ENCODE measurements around the gene R3HDML.
A peak's percentile ranks its signal among the peaks of the same experiment; 100 is the strongest.

R3HDML gene

GRCh38 chr20:44355498-44356352, 18.9 kb downstream of the R3HDML start, which contains the start of gene HNF4A:
TSS of gene HNF4A (plus strand) at chr20:44355699. CDS start at chr20:44355805, 106 bp downstream.
- no peaks in the 10 kb centered on the region for H3K4me1 ChIP-seq
- intact Hi-C loops (cut with DNase I; ENCODE audit: low total_unique reads), result no loop called here
- H3K4me3 ChIP-seq, result no peak within 1 kb of the TSS
- TF ChIP-seq CTCF (IDR thresholded peaks at IDR 0.05), result no peak
- DNase-seq, result peak in 1 of 2 donors; percentile 33
- no peak within 1 kb of the TSS for H3K27ac ChIP-seq
- H3K9me3 ChIP-seq, result no peaks in the 10 kb centered on the region
- H3K36me3 ChIP-seq, result no peaks in the 10 kb centered on the region
- peaks cover 0 to 45% of the 10 kb centered on the region in 2 donors for H3K27me3 ChIP-seq

- Histone ChIP-seq H3K27ac (no peak overlapping the region), H3K9me3 (no peaks in the 10 kb centered on the region), H3K27me3 (peaks cover 0 to 45% of the 10 kb centered on the region in 2 donors), H3K4me3 (no peak overlapping the region), H3K36me3 (no peaks in the 10 kb centered on the region), H3K4me1 (no peaks in the 10 kb centered on the region)
- intact Hi-C loops (cut with DNase I; ENCODE audit: low total_unique reads), result no loop called here
- DNase-seq, result no peak
- TF ChIP-seq CTCF (IDR thresholded peaks at IDR 0.05), result no peak
Observed at GRCh38 chr20:44356353-44356723, 19.5 kb downstream of the R3HDML start.

GRCh38 chr20:44357020-44357419, 20.2 kb downstream of the R3HDML start:
- intact Hi-C loops (cut with DNase I; ENCODE audit: low total_unique reads), result no loop called here
- Histone ChIP-seq H3K4me3 (no peak overlapping the region), H3K4me1 (no peaks in the 10 kb centered on the region), H3K27ac (no peak overlapping the region), H3K9me3 (no peaks in the 10 kb centered on the region), H3K27me3 (peaks cover 0 to 44% of the 10 kb centered on the region in 2 donors), H3K36me3 (no peaks in the 10 kb centered on the region)
- no peak for TF ChIP-seq CTCF (IDR thresholded peaks at IDR 0.05)
- no peak for DNase-seq

- Histone ChIP-seq H3K4me1 (no peaks in the 10 kb centered on the region), H3K36me3 (no peaks in the 10 kb centered on the region), H3K27me3 (peaks cover 0 to 42% of the 10 kb centered on the region in 2 donors), H3K4me3 (no peak overlapping the region), H3K9me3 (no peaks in the 10 kb centered on the region), H3K27ac (no peak overlapping the region)
- TF ChIP-seq CTCF (IDR thresholded peaks at IDR 0.05), result no peak
- DNase-seq, result no peak
- intact Hi-C loops (cut with DNase I; ENCODE audit: low total_unique reads), result no loop called here
Observed at GRCh38 chr20:44357555-44358125, 20.8 kb downstream of the R3HDML start.

- H3K27ac ChIP-seq, result no peak overlapping the region
- no peaks in the 10 kb centered on the region for H3K4me1 ChIP-seq
- H3K27me3 ChIP-seq, result peaks cover 0 to 38% of the 10 kb centered on the region in 2 donors
- no peak for TF ChIP-seq CTCF (IDR thresholded peaks at IDR 0.05)
- H3K9me3 ChIP-seq, result no peaks in the 10 kb centered on the region
- DNase-seq, result no peak
- H3K36me3 ChIP-seq, result no peaks in the 10 kb centered on the region
- intact Hi-C loops (cut with DNase I; ENCODE audit: low total_unique reads), result no loop called here
- no peak overlapping the region for H3K4me3 ChIP-seq
Observed at GRCh38 chr20:44358776-44359175, 21.9 kb downstream of the R3HDML start.

Measured in tibial artery (tissue), 4 donors.